SK-N-MC (cell line): ENCODE measurements around the gene CD99.

ENCODE experiments used
- EZH2 ChIP-seq: fragments of 200-600 bp; sonication (generic); IDR thresholded peaks from one replicate; pipeline ENCODE4 v1.6.1; 2017; ENCODE audit warnings: antibody characterized with exemption
- FOXP2 ChIP-seq: optimal IDR thresholded peaks from 2 replicates; pipeline ENCODE3; 2011; ENCODE audit warnings: mild to moderate bottlenecking, moderate library complexity; ENCODE audit not compliant: insufficient read depth; ENCODE audit errors: extremely low read length, control extremely low read depth
- POLR2AphosphoS5 ChIP-seq: IDR thresholded peaks from 2 replicates; pipeline ENCODE4 v1.6.1; 2012; ENCODE audit warnings: mild to moderate bottlenecking, low read depth, low read length, borderline replicate concordance

DNA sequence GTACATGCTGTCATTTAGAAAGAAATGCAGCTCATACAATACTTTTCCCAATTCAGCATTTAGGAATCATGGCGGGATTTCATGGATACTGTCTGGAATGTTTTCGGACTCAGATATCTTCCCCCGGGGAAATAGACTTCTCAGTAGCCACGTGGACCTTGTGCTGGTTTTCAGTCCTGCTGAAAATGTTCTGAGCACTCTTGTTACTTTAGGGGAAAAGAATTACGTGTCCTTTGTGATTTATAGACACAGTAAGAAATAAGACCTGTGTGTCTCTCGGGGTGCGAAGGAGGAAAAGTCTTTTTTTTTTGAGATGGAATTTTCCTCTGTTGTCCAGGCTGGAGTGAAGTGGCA, 3.8 kb downstream of the CD99 start:
- TF ChIP-seq POLR2AphosphoS5 (no peak), EZH2 (no peak), FOXP2 (no peak)
